ENCODE data around the gene IGSF6.
A peak's percentile ranks its signal among the peaks of the same experiment; 100 is the strongest.
"Not testable (repeated sequence)": the region's sequence is repeated elsewhere in the genome, so short reads cannot be mapped to it uniquely, and the experiment has no call there.

Gene IGSF6

GRCh38 chr16:21685034-21685455, 32.6 kb upstream of the IGSF6 start:
- no peak for TF ChIP-seq CTCF (conservative IDR thresholded peaks at IDR 0.05; ENCODE audit: low read depth, low read length)
- H3K4me3 ChIP-seq (ENCODE audit: low read depth, low read length) = no peak overlapping the region
- DNase-seq (ENCODE audit: low read depth) = no peak

GRCh38 chr16:21684199-21684598, 31.8 kb upstream of the IGSF6 start:
- peak; percentile 47 for TF ChIP-seq CTCF (conservative IDR thresholded peaks at IDR 0.05; ENCODE audit: low read depth, low read length)
- no peak overlapping the region for H3K4me3 ChIP-seq (ENCODE audit: low read depth, low read length)
- DNase-seq (ENCODE audit: low read depth) = no peak

DNA sequence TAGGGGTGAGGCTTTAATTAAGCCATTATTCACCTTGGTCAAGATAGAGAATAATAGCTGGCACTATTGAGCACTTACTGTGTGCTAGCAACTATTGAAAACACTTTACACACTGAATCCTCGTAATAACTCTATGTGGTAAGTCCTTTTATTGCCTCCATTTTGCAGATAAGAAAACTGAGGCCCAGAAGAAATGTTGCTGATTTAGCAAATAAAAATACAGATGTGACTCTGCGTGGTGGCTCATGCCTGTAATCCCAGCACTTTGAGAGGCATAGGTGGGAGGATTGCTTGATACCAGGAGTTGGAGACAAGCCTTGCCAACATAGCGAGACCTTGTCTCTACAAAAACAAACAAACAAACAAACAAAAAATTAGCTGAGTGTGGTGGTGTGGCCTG, 30.8 kb upstream of the IGSF6 start:
- H3K4me3 ChIP-seq (ENCODE audit: low read depth, low read length) = no peak overlapping the region
- no peak for TF ChIP-seq CTCF (conservative IDR thresholded peaks at IDR 0.05; ENCODE audit: low read depth, low read length)
- no peak for DNase-seq (ENCODE audit: low read depth)

DNA sequence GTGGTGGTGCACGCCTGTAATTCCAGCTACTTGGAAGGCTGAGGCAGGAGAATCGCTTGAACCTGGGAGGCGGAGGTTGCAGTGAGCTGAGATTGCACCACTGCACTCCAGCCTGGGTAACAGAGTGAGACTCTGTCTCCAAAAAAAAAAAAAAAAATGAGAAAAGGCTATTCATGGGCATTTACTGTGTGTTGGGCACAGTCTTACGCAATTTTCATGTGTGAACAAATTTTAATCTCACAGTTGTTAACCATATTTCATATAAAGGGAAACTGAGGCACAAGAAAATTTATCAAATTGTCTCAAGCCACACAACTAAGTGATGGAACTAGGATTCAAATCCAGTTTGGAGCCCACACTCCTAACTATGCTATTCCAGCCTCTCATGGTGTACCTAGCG, 28.3 kb upstream of the IGSF6 start:
- not testable (repeated sequence) for DNase-seq (ENCODE audit: low read depth); H3K4me3 ChIP-seq (ENCODE audit: low read depth, low read length)

DNA sequence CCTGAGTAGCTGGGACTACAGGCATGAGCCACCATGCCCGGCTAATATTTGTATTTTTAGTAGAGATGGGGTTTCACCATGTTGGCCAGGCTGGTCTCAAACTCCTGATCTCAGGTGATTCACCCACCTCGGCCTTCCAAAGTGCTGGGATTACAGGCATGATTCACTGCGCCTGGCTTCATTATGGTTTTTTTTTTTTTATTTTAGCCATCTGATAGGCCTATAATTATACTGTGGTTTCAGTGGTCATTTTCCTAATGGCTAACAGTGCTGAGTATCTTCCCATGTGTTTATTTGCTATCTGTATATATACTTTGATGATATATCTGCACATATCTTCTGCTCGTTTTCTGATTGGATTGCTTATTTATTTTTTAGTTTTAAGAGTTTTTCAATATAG, 22.0 kb upstream of the IGSF6 start:
- H3K4me3 ChIP-seq (ENCODE audit: low read depth, low read length); DNase-seq (ENCODE audit: low read depth): not testable (repeated sequence)

DNA sequence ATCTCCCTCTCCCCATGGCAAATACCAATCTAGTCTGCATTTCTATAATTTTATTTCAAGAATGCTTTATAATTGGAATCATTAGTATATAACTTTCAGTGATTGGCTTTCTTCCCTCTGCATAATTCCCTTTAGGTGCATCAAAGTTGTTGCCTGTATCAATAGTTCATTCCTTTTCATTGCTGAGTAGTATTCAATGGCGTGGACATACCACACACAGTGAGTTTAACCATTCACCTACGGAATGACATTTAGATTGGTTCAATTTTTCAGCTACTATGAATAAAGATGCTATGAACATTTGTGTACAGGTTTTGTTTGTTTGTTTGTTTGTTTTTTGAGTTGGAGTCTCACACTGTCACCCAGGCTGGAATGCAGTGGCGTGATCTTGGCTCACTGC, 21.1 kb upstream of the IGSF6 start:
- H3K4me3 ChIP-seq (ENCODE audit: low read depth, low read length) = no peak overlapping the region
- DNase-seq (ENCODE audit: low read depth) = no peak
- no peak for TF ChIP-seq CTCF (conservative IDR thresholded peaks at IDR 0.05; ENCODE audit: low read depth, low read length)

- DNase-seq (ENCODE audit: low read depth) = no peak
- no peak overlapping the region for H3K4me3 ChIP-seq (ENCODE audit: low read depth, low read length)
These were observed 15.2 kb upstream of the IGSF6 start for GRCh38 chr16:21667575-21667974.

DNA sequence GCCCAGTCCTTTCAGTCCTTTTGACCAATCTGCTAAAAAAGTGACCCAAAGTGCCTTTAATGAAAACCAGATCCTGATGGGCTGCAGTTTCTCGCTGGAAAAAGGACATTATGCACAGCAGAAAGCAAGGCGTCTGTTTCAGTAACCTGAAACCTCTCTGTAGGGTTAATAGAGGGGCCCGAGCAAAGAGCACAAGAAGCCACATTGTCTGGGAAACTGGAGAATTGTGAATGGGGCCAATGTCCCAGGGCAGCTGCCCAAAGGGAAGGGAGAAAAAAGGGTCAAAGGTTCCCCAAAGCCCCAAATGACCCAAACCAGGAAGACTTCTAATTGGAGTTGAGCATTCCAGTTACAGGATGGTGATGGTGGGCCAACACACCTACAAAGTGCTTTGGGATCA, 14.4 kb upstream of the IGSF6 start:
- no peak for TF ChIP-seq CTCF (conservative IDR thresholded peaks at IDR 0.05; ENCODE audit: low read depth, low read length)
- DNase-seq (ENCODE audit: low read depth) = no peak
- no peak overlapping the region for H3K4me3 ChIP-seq (ENCODE audit: low read depth, low read length)

More at GRCh38 chr16:21667575-21667974, 15.2 kb upstream of the IGSF6 start:
- TF ChIP-seq CTCF (conservative IDR thresholded peaks at IDR 0.05; ENCODE audit: low read depth, low read length) = no peak

Data from choroid plexus epithelial cell (primary cell).